AG10803 (cell line): ENCODE data around the gene CLSTN1.

Experiments used
- DNase-seq: peaks from one replicate; pipeline ENCODE4 v3.0.0; 2010; ENCODE audit warnings: low read depth
- H3K4me3 ChIP-seq: 2 replicates; pipeline ENCODE4 v1.5.1; 2011; ENCODE audit warnings: mild to moderate bottlenecking, low read length, control low read depth
- TF ChIP-seq, protein P1 (sequence below): conservative IDR thresholded peaks from 2 replicates; pipeline ENCODE4 v1.5.1; 2011; ENCODE audit warnings: mild to moderate bottlenecking, low read length, control low read depth, inconsistent platforms

CLSTN1 gene

DNA sequence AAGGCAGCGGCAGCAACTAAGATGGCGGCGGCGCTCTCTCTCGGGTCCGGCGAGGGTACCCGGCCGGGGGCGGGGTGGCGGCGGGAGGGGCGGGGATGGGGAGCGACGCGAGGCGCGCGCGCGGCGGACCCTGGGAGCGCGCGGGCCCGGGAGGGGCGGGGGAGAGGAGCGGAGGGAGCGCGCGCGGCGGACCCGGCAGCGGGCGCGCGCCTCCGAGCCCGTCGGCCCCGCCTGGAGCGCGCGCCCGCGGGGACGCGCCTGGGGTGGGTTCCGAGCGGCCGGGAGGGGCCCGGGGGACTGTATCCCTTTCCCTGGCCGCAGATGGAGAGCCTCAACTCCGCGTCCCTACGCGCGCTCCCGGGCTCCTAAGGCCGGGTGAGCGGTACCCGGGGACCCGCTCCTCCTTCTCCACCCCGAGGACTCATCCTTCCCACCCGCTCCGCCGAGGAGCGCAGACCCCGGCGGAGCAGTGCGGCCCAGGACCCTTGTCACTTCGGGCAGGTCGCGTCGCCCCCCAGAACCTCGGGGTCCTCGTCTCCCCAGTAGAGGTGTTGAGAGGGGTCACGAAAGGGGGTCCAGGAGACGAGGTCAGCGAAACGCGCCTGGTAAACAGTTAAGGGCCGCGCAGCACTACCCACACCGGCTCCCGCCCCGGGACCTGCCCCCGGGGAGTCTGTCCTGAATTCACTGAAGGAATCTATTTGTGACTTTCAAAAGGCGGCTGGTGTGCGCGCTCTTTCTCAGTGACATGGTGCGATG lies at the start of gene CLSTN1:
Gene CLSTN1, minus strand, starts transcription at position 23 of the 759 bp plus-strand sequence. CDS start 232 bp downstream, outside the sequence.
- H3K4me3 ChIP-seq = peak within 1 kb of the TSS; percentile 90
- TF ChIP-seq, protein P1, sequence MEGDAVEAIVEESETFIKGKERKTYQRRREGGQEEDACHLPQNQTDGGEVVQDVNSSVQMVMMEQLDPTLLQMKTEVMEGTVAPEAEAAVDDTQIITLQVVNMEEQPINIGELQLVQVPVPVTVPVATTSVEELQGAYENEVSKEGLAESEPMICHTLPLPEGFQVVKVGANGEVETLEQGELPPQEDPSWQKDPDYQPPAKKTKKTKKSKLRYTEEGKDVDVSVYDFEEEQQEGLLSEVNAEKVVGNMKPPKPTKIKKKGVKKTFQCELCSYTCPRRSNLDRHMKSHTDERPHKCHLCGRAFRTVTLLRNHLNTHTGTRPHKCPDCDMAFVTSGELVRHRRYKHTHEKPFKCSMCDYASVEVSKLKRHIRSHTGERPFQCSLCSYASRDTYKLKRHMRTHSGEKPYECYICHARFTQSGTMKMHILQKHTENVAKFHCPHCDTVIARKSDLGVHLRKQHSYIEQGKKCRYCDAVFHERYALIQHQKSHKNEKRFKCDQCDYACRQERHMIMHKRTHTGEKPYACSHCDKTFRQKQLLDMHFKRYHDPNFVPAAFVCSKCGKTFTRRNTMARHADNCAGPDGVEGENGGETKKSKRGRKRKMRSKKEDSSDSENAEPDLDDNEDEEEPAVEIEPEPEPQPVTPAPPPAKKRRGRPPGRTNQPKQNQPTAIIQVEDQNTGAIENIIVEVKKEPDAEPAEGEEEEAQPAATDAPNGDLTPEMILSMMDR = no peak
- DNase-seq = peak; percentile 81

DNA sequence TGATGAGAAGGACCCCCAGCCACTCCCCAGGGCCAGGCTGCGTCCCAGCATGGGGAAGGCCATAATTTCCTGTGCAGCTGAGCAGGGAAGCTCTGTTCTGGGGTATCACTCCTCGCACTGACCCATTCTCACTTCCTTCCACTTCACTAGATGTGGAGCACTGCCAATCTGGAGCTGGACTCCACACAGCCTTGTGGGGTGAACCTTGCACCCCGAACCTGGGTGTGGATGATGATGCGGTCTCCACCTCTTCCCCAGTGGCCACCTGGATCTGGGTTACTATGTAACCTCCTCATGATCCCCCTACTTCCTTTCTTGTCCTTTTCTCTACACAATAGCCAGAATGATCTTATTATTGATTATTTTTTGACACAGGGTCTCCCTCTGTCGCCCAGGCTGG lies 49.6 kb upstream of the CLSTN1 start:
- DNase-seq = no peak
- TF ChIP-seq, protein P1 = no peak
- H3K4me3 ChIP-seq = no peak overlapping the region

DNA sequence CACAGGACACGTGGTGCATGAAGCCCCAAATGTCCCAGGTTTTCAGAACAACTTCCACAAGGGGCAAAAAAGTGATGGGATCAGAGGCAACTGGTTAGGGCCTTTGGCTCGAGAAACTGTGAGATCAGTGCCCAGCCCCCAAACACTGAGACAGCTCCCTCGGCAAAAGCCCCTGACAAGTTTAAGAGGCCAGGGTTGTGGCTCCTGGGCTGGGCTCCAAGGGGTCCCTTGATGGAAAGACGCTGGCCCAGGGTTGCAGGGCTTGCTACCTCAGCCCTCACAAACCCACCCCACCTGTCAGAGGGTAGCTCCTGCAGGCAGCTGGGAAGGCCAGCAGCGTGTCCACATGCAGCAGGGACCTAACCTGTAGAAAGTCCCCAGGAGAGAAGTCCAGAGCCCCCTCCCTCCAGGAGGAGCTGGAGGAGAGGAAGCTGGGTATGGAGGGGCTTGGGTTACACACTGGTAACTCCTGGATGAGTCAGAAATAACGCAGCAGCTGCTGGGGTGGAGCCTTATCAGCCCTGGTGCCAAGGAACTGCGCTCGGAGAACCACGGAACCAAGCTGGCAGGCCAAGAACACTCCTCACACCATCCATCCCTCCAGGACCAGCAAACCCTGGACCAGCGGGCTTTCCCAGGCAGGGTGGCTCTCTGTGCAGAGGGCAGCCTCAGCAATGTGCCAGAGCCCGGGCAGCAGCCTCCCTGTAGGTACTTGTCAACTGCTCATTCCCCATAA lies 48.8 kb upstream of the CLSTN1 start:
- no peak for DNase-seq
- TF ChIP-seq, protein P1 = no peak
- no peak overlapping the region for H3K4me3 ChIP-seq

- DNase-seq = no peak
- TF ChIP-seq, protein P1 = no peak
- no peak overlapping the region for H3K4me3 ChIP-seq
Observed at GRCh38 chr1:9871707-9872425, 48.1 kb upstream of the CLSTN1 start.

DNA sequence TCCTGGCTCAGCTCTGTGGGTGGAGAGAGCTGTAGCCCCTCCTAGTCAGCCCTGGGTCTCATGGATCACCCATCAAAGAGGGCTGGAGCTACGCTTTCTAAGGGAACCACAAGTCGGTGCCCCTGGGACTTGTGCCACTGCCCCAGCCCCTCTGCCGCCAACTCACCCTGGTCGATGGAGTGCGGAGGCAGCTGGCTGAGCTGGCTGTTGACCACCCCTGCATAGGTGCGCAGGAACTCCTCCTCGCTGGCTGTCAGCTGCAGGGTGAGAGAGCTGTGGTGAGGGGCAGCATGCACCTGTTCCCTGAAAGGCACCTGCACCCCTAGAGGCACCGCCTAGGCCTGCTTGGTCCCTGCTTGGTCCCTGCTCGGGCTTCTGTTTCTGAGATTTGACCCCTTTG lies 47.3 kb upstream of the CLSTN1 start:
- H3K4me3 ChIP-seq = no peak overlapping the region
- TF ChIP-seq, protein P1 = no peak
- DNase-seq = no peak

GRCh38 chr1:9870572-9870971 lies 46.8 kb upstream of the CLSTN1 start:
- TF ChIP-seq, protein P1 = no peak
- no peak overlapping the region for H3K4me3 ChIP-seq
- DNase-seq = no peak
